GM12875 (cell line): Measurements from ENCODE around the gene STAT5A.
A peak's percentile ranks its signal among the peaks of the same experiment; 100 is the strongest.
"Not testable (repeated sequence)": the region's sequence is repeated elsewhere in the genome, so short reads cannot be mapped to it uniquely, and the experiment has no call there.

Experiments used
- H3K4me3 ChIP-seq: one replicate; pipeline ENCODE4 v1.5.1; 2011; ENCODE audit warnings: low read depth, low read length, control low read depth
- TF ChIP-seq, protein P1 (sequence below): IDR thresholded peaks from 2 replicates; pipeline ENCODE4 v1.5.1; 2011; ENCODE audit warnings: low read depth, mild to moderate bottlenecking, control low read depth, inconsistent platforms, low read length, moderate library complexity, borderline replicate concordance; ENCODE audit not compliant: insufficient read depth

STAT5A gene

DNA sequence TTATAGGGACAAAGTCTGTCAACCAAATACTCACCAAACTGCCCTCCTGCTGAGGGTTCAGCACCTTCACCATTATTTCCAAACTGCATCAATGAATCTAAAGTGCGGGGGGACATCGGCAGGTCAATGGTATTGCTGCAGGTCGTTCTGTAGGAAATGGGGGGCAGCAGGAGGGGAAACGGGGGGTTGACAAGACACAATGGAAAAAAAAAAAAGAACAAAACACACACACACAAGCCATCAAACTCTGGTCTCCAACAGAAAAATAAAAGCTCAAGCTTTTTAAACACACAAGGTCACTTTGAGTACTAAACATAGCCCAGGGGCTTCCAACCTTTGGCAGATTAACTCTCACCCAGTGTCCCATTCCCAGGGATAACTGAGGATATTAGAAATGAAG, 28.5 kb downstream of the STAT5A start:
- no peak overlapping the region for H3K4me3 ChIP-seq
- TF ChIP-seq, protein P1, sequence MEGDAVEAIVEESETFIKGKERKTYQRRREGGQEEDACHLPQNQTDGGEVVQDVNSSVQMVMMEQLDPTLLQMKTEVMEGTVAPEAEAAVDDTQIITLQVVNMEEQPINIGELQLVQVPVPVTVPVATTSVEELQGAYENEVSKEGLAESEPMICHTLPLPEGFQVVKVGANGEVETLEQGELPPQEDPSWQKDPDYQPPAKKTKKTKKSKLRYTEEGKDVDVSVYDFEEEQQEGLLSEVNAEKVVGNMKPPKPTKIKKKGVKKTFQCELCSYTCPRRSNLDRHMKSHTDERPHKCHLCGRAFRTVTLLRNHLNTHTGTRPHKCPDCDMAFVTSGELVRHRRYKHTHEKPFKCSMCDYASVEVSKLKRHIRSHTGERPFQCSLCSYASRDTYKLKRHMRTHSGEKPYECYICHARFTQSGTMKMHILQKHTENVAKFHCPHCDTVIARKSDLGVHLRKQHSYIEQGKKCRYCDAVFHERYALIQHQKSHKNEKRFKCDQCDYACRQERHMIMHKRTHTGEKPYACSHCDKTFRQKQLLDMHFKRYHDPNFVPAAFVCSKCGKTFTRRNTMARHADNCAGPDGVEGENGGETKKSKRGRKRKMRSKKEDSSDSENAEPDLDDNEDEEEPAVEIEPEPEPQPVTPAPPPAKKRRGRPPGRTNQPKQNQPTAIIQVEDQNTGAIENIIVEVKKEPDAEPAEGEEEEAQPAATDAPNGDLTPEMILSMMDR = no peak

DNA sequence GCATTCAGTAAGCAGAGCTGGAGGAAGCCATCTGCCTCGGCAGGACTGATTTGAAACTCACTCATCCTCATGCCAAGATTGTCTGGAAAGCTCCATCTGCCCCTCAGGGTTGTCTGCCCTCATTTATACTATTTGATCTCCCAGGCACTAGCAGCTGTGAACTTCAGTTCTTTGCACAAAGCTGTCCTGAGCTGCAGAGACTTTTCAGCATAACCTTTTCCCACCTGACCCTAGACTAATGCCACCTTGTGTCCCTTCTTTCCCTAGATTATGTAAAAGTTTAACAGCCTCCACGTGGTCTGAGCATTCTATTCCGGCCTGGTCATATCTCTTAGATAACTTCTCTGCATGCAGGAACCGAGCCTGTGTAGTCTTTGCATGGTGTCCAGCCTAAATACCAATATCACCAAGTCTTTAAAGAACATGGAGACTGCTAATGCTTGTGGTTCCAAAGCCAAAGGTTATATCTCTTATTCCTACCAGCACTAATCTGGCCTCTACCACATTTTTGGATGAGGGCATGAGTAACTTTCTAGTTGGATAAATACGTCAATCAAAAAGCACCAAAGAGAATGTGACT, 29.1 kb downstream of the STAT5A start:
- H3K4me3 ChIP-seq = no peak overlapping the region
- TF ChIP-seq, protein P1 = no peak

DNA sequence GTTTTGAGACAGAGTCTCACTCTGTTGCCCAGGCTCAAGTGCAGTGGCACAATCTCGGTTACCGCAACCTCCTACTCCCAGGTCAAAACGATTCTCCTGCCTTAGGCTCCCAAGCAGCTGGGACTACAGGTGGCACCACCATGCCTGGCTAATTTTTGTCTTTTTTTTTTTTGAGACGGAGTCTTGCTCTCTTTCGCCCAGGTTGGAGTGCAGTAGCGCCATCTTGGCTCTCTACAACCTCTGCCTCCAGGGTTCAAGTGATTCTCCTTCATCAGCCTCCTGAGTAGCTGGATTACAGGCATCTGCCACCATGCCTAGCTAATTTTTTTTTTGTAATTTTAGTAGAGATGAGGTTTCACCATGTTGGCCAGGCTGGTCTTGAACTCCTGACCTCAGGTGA, 29.7 kb downstream of the STAT5A start:
- not testable (repeated sequence) for H3K4me3 ChIP-seq

DNA sequence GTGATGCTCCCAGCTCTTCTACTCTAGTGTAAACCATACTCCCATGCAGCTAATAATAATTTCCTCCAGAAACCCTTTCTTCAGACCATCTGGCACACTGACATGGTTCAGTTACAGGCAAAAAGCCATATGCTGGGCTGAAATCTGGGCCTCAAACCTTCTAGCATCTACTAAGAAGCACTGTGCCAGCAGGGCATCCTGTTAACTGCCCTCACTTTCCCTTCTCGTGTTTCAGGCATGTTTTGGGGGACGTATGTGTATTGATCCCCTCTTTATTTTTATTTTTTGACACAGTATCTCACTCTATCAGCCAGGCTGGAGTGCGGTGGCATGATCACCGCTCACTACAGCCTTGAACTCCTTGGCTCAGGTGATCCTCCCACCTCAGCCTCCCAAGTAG, 33.3 kb downstream of the STAT5A start:
- no peak overlapping the region for H3K4me3 ChIP-seq
- TF ChIP-seq, protein P1 = no peak

DNA sequence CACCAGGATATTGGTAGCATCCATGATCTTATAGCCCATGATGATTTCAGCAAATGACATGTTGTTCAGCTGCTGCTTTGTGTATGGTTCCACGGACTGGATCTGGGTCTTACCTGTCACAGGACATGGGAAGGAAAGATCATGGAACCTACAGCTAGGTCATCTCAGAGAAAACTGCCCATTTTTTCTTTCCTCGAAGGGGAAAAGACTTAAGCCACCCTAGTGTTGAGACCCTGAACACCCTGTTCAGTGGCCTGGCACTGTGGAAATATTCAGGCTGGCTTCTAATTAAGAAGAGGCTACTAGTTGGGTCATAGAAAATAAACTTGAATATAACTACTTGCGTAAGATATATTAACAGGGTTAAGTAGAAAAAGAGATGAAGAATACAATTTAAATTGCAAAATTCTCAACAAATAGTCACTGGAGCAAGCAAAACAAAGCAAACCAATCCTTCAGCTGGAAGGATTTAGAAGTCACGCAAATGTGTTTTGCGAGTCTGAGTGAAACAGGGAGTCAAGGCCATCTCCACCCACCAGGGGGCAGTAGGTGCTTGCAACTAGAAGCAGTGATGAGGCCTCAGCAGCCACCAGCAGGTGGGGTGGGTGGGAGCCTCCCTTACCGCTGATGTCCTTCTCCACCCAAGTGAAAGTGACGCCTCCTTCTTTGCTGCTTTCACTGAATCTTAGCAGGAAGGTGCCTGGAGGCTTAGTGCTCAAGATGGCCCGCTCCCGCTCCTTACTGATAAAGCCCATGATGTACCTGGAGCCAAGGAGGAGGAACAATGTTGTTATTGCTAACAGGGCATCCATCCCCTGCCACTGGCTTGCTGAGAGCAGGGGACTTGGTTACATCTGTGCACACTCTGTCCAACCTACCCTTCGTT, 34.3 kb downstream of the STAT5A start:
- TF ChIP-seq, protein P1 = peak; percentile 99
- H3K4me3 ChIP-seq = no peak overlapping the region

DNA sequence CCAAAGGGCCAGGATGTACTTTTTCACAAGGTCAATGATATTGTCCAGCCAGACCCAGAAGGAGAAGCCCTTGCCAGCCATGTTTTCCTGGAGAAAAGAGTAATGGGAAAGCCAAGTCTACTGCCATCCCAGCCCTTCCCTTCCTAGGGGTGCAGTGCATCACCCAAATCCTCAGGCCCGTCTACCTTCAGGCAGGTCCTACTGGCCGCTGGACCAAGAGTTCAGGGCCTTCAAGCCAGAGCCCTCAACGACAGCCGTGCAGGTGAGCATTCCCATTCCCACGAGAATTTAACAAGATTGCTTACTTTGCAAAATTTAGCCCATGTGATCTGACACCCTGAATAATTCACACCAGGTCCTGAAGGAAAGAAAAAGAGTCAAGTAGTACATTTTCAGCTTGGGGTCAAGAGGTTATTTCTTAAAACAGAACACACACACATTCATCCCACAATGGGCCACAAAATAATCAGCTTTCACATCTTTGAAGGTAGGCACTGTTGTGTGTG, 35.0 kb downstream of the STAT5A start:
- no peak overlapping the region for H3K4me3 ChIP-seq
- TF ChIP-seq, protein P1 = no peak

DNA sequence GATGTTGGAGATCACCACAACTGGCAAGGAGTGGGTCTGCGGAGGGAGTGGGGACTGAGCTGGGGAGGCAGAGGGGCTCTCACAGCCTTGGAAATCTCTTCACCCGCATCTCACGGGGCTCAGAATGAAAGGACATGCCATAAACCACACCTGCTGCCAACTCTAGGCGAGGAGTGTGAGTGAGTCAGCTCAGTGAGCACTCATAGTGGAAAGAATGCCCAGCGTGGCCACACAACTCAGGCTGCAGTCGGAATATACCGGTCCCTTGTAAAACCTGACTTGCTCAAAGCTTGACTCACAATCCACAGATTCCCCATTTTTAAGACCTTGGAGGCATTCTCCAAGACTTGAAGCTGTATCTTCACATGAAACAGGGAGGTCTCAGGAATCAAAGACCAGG, 36.7 kb downstream of the STAT5A start:
- no peak overlapping the region for H3K4me3 ChIP-seq
- TF ChIP-seq, protein P1 = no peak
